ENCODE measurements around the gene CEMIP.
"Not testable (repeated sequence)": the region's sequence is repeated elsewhere in the genome, so short reads cannot be mapped to it uniquely, and the experiment has no call there.

The CEMIP gene

DNA sequence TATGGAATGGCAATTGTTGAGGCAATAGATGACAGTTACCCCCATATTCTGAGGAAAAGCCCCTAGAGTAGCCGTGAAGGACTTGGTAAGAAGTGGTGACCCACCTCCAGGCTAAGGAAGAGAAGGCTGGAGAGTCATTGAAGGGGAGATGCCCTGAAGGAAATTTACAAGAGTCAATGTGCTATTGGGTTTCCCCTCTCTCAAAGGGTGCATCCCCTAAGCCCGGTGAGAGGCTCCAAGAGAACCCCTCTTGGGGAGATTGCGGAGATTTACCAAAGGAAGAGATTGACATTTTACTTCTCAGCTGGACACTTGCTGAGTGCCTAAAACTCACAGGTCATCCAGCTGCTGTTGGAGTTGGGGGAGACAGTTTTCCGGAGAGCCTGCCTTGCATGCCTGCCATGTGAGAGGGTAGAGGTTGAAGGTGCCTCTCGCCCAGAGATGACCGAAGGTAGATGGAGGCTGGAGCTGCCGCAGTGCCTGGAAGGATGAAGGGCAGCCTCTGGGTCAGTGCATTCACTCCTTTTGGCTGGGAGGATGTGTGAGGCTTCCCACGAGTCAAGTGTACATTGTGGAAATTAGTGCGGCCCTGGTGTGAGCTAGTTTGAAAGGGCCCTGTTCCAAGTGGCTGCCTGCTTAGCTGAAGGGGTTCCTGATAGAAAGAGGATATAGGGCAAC, 179.8 kb downstream of the CEMIP start:
- no peak for DNase-seq

DNA sequence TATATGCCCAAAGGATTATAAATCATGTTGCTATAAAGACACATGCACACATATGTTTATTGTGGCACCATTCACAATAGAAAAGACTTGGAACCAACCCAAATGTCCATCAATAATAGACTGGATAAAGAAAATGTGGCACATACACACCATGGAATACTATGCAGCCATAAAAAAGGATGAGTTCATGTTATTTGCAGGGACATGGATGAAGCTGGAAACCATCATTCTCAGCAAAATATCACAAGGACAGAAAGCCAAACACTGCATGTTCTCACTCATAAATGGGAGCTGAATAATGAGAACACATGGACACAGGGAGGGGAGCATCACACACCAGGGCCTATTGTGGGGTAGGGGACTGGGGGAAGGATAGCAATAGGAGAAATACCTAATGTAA, 186.3 kb downstream of the CEMIP start:
- DNase-seq, result not testable (repeated sequence)

DNA sequence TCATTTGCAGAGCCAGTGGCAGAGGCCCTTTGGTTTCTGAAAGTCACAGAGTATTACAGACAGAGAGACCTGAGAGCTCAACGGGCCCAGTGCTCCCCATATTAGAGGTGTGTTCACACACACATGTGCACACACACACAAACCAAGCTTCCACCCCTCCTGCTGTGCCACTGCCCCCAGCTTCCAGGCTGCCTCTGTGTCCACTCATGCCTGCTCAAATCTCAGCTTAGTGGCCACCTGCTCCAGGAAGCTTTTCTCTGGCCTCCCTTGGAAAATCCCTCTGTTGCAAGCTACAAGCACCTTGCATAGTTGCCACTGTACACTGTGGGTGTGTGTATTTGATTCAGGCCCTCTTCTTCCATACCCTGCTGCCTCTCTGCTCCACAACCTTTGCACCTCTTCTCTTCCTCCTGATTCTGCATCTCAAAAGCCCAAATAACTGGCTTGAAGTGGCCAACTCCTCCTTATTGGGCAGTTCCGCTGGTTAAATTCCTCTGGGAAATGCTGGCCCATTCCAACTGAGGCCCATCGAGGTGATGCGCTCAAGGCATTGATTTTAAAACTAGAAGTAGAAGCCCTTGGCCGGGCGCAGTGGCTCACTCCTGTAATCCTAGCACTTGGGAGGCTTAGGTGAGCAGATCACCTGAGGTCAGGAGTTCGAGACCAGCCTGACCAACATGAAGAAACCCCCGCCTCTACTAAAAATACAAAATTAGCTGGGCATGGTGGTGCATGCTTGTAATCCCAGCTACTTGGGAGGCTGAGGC, 187.4 kb downstream of the CEMIP start:
- DNase-seq, result no peak

DNA sequence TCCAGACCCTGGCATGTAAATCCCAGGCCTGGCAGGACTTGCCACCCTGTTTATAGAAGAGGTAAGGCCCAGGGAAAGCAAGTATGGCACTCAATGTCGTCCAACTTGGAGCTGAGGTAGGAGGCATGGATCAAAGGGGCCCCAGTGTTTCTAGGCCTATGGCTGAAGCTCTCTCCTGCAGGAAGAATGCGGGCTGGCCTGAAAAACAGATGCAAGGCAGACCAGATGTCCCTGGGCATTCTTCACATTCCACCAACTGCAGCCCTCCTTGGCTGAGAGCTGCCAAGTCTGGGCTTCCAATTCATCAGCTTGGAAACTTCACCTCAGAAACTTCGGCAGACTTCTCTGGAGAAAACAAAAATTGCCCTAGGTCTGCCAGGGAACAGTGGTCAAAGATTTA, 188.3 kb downstream of the CEMIP start:
- no peak for DNase-seq

DNA sequence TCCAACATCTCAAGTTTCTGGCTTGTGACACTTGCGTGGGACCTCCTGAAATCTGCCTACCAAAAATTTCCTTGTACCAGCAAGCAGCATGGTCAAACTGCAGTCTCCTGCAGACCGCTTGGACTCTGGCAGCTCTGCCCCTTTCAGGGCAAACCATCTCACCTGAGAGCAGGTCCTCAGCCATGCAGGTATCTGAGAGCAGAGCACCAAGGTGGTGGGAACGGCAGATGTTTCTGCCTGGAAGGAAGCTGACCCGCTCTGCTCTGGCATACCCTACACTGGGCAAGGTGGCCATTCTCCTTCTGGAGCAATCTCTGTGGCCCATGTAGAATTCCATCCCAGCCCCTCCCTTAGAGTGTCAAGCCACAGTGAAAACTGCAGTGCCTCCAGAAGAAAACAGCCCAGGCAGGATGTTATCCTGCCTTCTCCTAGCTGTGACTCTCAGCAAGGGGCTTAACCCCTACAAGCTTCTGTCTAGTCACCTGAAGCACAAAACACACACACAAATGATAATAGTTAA, 188.9 kb downstream of the CEMIP start:
- DNase-seq, result no peak

DNA sequence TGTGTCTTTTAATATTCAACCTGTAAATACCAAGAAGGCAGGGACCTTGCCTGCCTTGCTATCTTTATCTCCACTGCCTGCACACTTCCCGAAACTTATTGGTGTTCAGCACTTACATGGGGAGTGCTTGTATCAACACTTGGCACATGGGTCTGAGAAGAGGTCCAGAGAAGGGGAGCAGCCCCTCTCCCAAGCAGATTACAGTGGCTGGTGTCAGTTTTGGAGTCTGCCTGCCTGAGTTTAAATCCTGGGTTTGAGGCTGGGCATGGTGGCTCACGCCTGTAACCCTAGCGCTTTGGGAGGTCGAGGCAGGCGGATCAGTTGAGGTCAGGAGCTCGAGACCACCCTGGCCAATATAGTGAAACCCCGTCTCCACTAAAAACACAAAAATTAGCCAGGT, 190.1 kb downstream of the CEMIP start:
- DNase-seq, result no peak

DNA sequence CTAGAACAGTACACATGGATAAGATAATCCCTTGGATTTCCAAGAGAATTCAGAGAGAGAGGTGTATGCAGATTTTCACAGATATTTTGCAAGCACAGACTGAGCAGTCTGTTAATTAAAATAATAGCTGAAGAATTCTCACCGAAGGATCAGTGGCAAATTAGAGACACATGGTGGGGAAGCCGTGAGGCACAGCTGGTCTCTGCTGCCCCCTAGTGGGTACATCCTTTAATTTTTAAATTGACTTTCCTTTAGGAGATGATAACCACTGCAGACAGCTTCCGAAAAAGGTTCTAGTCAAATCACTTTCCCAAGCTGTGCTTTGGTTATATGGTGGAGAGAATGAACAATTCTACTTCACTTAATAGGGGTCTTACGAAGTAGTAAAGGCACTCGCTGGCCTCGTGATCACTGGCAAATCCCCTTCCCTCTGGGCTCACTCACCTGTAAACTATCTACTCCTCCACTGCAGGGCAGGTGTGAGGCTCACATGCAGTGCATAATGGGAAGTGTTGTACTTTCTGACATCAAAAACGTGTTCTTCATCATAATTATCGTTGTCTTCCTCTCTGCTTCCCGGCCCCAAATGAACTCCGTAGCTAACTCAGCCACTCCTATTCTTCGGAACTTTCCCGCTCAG, 191.0 kb downstream of the CEMIP start:
- no peak for DNase-seq

DNA sequence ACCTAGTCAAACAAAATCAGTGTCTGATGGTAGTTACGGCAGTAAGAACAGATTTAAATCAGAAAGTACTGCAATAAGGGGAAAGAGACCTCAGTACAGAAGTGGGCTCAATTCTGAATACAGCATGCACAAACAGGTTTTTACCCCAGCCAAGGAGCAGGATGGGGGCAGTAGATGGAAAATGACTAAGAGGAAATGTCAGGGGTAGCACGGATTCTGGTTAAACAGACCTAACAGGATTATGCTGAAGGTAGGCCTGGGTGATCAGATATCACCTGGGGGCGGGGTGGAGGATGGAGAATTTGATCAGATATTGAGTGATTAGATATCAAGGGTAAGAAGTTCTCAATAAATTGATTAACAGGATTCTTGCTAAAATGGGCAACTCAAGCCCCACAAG, 191.5 kb downstream of the CEMIP start:
- no peak for DNase-seq

DNA sequence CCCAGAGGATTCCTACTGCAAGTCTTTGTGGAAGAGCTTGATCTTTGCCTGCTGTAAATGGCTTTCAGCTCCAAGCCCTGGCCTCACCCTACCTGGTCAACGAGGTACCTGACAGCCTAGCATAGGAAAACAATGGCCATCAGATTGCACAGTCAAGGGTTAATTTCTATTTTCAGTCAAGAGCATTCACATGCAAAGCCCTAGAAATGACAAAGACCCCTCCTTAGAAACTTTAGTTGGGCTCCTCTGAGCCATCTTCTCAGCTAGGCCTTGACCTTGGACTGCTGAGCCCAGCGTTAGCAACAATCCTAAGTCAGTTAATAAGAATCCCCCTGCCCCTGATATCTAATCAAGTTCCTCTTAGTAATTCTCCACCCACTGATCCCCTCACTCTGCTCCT, 192.0 kb downstream of the CEMIP start:
- DNase-seq, result no peak

DNA sequence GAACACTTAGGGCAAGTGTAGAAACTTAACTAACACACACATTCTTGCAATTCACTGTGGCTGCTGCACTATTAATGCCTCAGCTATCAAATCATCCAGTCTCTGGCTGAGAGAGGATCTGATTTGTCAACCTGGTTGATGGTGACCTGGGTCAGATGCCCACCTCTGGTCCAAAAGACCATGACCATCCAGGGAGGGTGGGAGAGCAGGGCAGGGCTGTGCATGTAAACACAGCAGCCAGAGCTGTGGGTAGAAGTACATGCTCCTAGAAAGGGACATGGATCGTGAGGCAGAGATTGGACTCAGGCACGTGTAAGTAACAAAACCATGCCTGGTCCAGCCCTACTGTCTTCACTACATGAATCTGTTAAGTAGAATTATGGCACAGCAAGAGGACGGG, 193.1 kb downstream of the CEMIP start:
- DNase-seq, result no peak

DNA sequence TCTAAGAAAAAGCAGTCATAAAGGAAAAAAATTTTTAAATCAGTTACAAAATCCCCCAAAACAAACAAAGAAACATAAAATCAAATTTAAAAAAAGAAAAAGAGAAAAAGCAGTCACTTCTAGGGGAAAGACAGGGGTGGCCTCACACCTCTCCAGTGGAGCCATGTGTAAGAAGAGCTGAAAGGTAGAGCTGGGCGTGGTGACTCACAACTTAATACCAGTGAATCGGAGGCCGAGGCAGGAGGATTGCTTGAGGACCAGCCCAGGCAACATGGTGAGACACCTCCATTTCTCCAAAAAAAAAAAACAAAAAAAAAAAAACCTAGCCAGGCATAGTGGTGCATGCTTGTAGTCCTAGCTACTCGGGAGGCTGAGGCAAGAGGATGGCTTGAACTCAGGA, 195.7 kb downstream of the CEMIP start:
- DNase-seq, result no peak

DNA sequence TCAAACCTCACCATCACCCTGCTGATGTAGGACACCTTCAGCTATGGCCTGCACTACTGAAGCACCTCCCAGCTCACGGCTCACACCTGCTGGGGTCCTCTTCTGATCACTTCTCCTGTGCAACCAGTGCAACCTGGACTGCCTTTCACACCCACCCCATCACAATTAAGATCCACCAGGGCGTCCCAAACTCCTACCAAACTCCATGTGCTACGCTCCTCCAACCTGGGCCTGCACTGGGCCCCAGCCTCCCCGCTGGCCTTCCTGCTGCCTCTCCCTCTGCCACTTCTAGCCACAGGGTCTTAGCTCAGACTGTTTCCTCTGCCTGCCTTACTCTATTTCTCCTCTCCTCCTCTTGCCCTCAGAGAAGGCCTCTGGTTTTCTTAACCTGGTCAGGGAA, 197.7 kb downstream of the CEMIP start:
- DNase-seq, result no peak

DNA sequence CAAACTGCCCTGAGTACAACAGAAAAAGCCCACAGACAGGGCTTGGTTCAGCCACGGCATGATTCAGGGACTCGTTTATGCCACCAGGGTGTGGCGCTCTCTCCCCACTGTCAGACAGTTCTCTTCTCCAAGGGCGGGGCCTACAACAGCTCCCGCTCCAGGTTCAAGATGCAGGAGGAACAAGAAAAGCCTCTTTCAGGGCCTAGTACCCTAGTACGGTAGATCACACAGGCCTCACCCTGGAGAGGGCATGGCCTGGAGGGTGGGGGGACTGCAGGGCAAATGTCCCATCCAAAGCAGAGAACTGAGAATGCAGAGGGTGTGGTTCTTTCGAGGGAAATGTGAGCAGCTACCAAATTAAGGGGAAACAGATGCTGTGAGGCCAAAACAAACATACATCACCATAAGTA, 198.5 kb downstream of the CEMIP start:
- DNase-seq, result peak; percentile 32

DNA sequence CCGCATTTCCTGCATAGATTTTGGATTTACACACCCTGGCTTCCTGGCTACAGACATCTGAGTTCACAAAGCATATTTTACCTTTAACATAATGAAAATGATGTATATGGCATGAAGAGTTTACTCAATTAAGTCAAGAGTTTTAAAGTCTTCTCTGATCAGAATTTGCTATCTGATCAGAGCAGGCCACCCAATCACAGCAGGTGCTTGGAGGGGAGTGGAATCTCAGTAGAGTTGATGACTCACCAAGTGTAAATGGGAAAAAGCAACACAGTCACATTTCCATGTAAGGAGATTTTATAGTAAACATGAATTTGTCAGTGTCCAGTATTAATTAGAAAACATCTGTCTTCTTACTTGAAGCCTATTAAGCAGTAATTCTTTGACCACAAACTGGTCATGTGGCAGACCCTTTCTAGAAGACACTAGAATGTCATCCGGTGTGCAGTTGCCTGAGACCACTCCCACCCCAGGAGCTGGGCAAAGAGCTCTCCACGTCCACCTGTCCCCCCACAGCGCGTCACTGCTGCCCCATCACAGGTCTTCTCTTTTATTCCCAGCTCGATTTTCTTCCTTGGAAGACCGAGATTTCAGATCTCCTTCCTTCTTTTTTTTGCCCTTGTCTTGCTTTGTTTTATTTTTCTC, 199.6 kb downstream of the CEMIP start:
- no peak for DNase-seq

DNA sequence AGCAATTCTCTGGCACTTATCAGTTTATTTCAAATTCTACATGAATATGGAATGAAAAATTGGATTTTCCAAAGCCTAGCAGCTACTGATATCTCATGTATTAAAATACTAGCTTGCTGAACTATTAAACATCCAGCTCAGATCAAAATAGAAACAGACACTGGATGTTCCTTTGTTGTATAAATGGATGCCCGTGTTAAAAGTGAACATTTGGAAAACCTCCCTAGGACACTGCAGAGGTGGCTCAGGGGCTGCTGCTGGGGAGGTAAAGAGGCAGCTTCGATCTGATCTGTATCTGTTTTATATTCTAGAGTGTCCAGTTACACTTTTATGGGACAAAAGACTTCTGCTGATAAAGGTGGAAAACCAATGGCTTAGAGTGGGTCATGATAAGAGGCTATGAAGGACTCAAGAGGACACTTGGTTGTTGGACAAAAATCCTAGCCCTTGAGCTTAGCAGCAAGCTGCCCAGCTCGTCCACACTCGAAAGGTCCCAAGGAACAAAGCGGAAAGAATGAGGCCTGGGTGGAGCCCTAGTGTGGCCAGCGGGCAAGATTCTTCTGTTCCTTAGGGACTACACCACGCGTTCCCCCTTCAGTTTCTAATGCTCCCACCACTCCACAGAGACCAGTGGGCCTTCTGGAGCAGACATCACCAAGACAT, 200.5 kb downstream of the CEMIP start:
- DNase-seq, result no peak

DNA sequence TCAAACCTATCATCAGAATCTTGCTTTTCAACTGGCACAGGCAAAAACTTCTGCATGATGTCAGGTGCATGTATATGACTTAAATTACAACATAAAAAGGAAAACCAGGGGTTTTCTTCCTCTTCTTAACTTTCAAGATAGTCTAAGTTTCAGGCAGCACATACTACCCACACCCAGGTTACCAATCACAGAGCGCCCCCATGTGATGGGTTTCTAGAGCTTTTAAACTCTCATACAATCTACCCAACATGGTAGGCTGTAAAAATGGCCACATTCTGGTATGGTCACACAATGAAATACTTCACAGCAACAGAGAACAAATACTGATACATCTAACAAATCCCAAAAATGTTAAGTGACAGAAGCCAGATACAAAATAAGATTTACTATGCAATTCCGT, 203.0 kb downstream of the CEMIP start:
- no peak for DNase-seq

DNA sequence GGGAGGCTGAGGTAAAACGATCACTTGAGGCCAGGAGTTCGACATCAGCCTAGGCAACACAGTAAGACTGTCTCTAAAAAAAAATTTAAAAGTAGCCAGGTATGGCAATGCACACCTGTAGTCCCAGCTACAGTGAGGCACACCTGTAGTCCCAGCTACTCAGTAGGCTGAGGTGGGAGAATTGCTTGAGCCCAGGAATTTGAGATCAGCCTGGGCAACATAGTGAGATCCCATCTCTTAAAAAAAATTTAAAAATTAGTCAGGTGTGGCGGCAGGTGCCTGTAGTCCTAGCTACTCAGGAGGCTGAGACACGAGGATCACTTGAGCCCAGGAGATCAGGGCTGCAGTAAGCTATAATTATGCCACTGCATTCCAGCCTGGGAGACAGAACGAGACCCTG, 203.7 kb downstream of the CEMIP start:
- no peak for DNase-seq

DNA sequence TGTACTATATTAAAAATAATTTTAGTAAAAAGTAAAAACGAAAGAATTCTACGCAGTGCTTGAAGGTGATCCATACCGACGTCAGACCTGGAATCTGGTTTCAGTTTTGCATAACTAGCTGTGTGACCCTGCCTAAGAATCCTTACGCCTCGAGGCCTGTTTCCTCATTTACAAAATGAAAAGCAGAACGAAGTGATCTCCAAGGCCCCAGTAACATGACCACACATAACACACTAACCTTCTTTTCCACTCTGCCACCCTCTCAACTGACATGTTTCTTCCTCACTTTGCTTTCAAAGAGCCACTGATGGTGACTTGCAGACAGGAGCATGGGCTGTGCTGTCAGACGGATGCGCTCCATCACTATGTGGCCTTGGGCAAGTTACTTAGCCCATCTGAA, 205.7 kb downstream of the CEMIP start:
- DNase-seq, result peak; percentile 71

DNA sequence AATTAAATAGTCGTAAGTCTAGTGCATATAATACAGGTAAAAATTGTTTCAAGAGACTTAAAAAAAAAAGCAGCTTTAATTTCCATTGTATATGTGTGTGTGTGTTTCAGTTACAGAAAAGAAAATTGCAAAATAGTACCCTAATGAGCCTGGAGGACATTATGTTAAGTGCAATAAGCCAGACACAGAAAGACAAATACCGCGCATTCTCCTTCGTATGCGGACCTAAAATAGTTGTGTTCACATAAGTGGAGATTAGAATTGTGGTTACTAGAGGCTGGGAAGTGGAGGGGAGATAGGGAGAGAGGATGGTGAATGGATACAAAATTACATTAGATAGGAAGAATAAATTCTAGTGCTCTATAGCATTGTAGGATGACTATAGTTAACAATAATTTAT, 206.8 kb downstream of the CEMIP start:
- DNase-seq, result no peak

DNA sequence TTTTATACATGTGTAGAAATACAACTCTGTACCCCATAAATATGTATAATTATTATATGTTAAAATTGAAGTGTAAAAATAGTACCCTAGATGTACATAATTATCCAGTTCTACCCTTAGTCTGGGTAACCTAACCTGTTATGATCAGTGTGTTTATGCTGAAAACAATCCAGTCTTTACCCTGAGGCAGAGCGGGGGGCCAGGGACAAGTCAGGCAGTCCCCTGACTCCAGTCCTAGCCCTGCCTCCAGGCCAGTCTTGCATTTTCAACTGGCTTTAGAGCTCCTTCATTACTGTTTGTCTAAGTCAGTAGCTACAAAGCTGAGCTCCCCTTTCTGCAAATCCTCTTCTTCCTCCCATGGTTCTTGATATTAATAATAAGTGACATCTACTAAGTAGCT, 207.3 kb downstream of the CEMIP start:
- no peak for DNase-seq

DNA sequence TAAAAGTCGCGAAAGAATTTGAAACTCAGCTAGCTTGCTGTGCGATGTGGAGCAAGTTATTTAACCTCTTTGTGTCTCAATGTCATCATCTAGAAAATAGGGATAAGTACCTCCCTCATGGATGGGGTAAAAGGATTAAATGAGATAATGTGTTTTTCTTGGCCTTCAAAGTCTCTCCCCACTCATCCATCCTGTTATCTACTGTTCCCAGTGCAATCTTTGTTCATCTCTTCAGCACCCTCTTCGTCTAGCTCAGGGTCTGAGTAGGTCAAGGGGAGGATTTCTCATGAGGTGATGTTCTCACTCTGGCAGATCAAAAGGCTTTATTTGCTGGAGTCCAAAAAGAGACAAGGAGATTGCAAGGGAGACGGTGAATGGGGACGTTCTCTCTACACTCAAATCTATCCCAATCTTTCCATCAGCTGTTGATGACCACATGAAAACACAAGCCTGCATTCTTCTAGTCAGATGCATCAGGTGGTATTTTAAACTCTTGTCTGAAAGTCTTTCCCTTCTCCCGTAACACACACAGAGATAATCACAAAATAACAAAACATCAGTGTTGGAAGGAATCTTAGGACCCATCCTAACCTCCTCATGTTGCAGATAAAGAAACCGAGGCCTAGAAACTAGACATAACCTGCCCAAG, 209.1 kb downstream of the CEMIP start:
- DNase-seq, result no peak

DNA sequence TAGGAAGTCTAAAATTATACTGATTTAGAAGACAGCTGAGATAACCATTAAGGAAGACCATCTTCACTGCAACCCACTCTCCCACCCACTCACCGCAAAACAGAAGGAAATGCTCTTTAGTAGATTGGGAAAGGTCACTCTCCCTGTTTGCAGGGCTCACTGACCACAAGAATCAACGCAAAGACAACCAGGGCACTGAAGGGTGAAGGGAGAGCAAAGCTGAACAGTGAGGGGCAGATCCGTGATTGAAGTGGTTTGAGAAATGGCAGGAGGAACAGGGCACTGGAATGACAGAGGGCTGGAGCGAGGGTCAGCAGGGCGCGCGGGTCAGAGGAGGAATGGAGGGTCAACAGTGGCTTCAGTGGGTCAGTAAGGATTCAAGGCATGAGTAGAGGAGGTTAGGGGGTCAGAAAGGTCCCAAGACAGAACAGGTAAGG, 209.9 kb downstream of the CEMIP start:
- no peak for DNase-seq
